ENCODE measurements around the gene DNAH2. TPM values are rescaled to one million over a fixed set of nuclear protein-coding genes. Genes with fewer than 3 reads are reported as not detected.
A peak's percentile ranks its signal among the peaks of the same experiment; 100 is the strongest.

Gene DNAH2
- polyA plus RNA-seq, 1 of the 3 experiments (the other 2 are of a cell fraction), result 0.13 TPM

DNA sequence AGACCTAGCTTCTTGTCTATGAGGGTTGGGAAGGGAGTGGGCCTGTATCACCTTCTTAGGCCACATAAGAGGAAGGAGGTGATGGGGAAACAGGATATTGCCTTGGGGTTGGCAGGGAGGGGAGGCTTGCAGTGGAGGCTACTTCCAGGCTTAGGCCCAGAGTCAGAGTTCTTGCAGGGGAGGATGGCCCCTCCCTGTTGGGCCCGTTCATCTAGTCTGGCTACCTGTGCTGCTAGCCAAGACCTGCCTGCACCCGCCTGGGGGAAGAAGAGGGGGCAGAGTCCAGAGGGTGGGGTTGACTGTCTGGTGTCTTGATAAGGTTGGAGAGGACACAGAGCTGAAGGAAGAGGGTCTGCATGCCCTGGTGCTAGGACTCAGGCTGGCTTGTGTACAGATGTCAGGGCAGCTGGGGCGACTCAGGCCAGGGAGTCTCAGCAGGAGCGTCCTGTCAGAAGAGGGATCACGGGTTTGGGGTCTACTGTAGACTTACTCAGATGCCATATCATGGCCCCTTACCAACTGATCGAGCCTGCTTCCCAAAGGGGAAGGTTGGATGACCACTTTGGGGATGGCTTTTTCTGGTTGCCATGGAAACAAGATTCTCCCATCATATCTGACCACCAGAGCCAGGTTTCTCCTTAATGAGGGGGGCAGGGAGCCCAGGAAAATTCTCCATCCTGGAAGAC is 121.8 kb downstream of the DNAH2 start:
- Histone ChIP-seq H3K79me2 (ENCODE audit: insufficient read depth) (peaks cover 56% of the 10 kb centered on the region), H3K27me3 (ENCODE audit: insufficient read depth) (no peaks in the 10 kb centered on the region), H3K9me2 (no peaks in the 10 kb centered on the region), H3K36me3 (replicated peaks in 1 of 2; ENCODE audit: control insufficient read depth in 1 of 2, insufficient read depth in 2 of 2, low read length in 1 of 2) (peaks cover 5 to 14% of the 10 kb centered on the region in 2 experiments), H3K4me1 (ENCODE audit: control insufficient read depth in 1 of 2, insufficient read depth in 2 of 2, low read depth in 1 of 2, low read length in 1 of 2) (peaks cover 28 to 36% of the 10 kb centered on the region in 2 experiments), H4K20me1 (ENCODE audit: insufficient read depth) (peaks cover 34% of the 10 kb centered on the region), H3F3A (replicated peaks; ENCODE audit: insufficient read depth) (peaks cover 53% of the 10 kb centered on the region), H3K4me3 (ENCODE audit: low read depth in 2 of 2, low read length in 1 of 2) (peak overlapping the region; percentile 40 to 51; a peak in 3 of 4 replicates), H2AFZ (ENCODE audit: low read depth) (no peak overlapping the region), H3K9me3 (no peaks in the 10 kb centered on the region), H3K4me2 (peak overlapping the region; percentile 92; the same call in 1 of the 2 replicates), H3K27ac (ENCODE audit: low read depth in 2 of 2, low read length in 1 of 2) (peak overlapping the region; percentile 98 to 100; a peak in 3 of 4 replicates), H3K9ac (no peak overlapping the region)
- ChIA-PET POLR2A (interaction anchor here (1.6 kb wide), 1 partner anchor 11 kb away, joined by 7 read pairs; no protein-coding TSS in a partner anchor), CTCF (interaction anchor here (0.8 to 3.1 kb wide), 8 partner anchors 12 to 222 kb away, joined by 3 to 15 read pairs (median 5); partner anchors contain the start of genes TP53 and WRAP53)
- TF ChIP-seq EP300 (IDR thresholded peaks at IDR 0.05; ENCODE audit: borderline replicate concordance in 1 of 2, low read depth in 1 of 2, low read length in 1 of 2) (no peak), CHD2 (IDR thresholded peaks at IDR 0.05; ENCODE audit: low read length, partially characterized antibody) (no peak), RCOR1 (IDR thresholded peaks at IDR 0.05; ENCODE audit: low read length) (no peak), TAF1 (IDR thresholded peaks at IDR 0.05; ENCODE audit: borderline replicate concordance, low read depth, low read length) (no peak), TCF12 (IDR thresholded peaks at IDR 0.05) (no peak), RAD21 (IDR thresholded peaks at IDR 0.05; ENCODE audit: low read length) (no peak), GABPA (IDR thresholded peaks at IDR 0.05; ENCODE audit: low read depth) (no peak), MXI1 (IDR thresholded peaks at IDR 0.05; ENCODE audit: low read depth, low read length) (no peak), SMC3 (IDR thresholded peaks at IDR 0.05; ENCODE audit: low read depth, low read length) (no peak), FOSL2 (IDR thresholded peaks at IDR 0.05; ENCODE audit: borderline replicate concordance, low read depth) (no peak)
- TF ChIP-seq, protein P1, sequence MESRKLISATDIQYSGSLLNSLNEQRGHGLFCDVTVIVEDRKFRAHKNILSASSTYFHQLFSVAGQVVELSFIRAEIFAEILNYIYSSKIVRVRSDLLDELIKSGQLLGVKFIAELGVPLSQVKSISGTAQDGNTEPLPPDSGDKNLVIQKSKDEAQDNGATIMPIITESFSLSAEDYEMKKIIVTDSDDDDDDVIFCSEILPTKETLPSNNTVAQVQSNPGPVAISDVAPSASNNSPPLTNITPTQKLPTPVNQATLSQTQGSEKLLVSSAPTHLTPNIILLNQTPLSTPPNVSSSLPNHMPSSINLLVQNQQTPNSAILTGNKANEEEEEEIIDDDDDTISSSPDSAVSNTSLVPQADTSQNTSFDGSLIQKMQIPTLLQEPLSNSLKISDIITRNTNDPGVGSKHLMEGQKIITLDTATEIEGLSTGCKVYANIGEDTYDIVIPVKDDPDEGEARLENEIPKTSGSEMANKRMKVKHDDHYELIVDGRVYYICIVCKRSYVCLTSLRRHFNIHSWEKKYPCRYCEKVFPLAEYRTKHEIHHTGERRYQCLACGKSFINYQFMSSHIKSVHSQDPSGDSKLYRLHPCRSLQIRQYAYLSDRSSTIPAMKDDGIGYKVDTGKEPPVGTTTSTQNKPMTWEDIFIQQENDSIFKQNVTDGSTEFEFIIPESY (IDR thresholded peaks at IDR 0.05; ENCODE audit: borderline replicate concordance, low read depth), result no peak
- TF ChIP-seq, protein P2, sequence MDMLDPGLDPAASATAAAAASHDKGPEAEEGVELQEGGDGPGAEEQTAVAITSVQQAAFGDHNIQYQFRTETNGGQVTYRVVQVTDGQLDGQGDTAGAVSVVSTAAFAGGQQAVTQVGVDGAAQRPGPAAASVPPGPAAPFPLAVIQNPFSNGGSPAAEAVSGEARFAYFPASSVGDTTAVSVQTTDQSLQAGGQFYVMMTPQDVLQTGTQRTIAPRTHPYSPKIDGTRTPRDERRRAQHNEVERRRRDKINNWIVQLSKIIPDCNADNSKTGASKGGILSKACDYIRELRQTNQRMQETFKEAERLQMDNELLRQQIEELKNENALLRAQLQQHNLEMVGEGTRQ (IDR thresholded peaks at IDR 0.05; ENCODE audit: borderline replicate concordance, low read depth, low read length), result no peak
- TF ChIP-seq, protein P3, sequence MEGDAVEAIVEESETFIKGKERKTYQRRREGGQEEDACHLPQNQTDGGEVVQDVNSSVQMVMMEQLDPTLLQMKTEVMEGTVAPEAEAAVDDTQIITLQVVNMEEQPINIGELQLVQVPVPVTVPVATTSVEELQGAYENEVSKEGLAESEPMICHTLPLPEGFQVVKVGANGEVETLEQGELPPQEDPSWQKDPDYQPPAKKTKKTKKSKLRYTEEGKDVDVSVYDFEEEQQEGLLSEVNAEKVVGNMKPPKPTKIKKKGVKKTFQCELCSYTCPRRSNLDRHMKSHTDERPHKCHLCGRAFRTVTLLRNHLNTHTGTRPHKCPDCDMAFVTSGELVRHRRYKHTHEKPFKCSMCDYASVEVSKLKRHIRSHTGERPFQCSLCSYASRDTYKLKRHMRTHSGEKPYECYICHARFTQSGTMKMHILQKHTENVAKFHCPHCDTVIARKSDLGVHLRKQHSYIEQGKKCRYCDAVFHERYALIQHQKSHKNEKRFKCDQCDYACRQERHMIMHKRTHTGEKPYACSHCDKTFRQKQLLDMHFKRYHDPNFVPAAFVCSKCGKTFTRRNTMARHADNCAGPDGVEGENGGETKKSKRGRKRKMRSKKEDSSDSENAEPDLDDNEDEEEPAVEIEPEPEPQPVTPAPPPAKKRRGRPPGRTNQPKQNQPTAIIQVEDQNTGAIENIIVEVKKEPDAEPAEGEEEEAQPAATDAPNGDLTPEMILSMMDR (IDR thresholded peaks at IDR 0.05), result no peak
- TF ChIP-seq, protein P4, sequence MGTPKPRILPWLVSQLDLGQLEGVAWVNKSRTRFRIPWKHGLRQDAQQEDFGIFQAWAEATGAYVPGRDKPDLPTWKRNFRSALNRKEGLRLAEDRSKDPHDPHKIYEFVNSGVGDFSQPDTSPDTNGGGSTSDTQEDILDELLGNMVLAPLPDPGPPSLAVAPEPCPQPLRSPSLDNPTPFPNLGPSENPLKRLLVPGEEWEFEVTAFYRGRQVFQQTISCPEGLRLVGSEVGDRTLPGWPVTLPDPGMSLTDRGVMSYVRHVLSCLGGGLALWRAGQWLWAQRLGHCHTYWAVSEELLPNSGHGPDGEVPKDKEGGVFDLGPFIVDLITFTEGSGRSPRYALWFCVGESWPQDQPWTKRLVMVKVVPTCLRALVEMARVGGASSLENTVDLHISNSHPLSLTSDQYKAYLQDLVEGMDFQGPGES (IDR thresholded peaks at IDR 0.05; ENCODE audit: low read depth, low read length), result no peak
- no peak for DNase-seq
- 80% methylated on average over 6 of the region's 6 CpGs for WGBS (ENCODE audit: low lambda C conversion rate)

All from SK-N-SH (cell line).